GM21447 (cell line): ENCODE data around the gene MIPOL1.
"Not testable (repeated sequence)": the region's sequence is repeated elsewhere in the genome, so short reads cannot be mapped to it uniquely, and the experiment has no call there.

ENCODE experiments used
- ATAC-seq: cut with Tn5 transposase; IDR thresholded peaks from one replicate; pipeline ENCODE4 v1.9.1; 2021; ENCODE audit not compliant: unreplicated experiment

Gene MIPOL1

DNA sequence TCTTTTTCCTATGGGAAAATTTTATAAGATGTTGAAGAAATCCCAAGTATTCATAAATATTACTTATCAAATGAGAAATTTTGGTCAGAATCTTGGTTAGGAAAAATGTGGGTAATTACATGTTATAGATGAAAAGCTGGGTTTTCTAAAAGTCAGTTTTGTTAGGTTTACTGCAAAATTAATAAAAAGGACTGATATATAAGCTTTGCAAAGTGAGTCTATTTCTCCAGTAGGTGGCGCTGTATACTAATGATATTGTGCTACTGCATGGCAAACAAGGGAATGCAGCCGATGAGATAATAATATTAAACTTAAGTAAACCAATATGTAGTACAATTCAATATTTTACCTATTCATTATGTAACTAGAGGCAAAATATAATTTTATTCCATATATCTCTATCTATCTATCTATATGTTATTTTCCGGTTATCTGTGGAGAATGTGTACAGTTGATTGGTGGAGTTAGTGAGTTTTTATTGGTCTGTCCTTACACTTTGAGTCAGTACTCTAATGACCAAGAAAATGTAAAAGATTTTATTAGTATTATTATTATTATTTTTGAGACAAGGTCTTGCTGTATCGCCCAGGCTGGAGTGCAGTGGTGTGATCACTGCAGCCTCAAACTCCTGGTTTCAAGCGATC, 32.9 kb downstream of the MIPOL1 start:
- ATAC-seq, result no peak

DNA sequence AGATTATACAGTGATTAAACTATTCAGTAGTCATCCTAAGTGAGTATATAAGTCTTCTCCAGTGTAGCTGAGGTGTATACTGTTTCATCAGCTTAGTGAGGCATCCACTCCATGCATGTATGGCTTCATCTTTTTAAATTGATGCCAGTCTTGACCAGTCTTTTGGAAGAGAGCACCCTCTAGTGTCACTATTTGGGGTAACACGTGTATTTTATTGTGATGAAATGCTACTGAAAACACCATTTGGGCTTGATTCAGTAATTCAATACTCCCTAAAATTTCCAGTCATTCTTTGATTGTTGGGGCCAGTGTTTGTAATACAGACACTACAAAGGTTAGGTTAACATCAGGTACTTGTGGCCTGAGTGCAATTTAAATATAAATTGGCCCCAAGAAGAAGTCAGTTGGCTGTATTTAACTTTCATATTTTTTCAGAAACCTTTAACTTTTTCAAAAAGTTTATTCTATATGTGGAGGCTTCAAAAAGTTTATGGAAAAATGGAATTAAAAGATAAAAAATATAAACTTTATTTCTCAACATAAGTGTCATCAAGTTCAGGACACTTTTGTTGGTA, 35.3 kb downstream of the MIPOL1 start:
- no peak for ATAC-seq

DNA sequence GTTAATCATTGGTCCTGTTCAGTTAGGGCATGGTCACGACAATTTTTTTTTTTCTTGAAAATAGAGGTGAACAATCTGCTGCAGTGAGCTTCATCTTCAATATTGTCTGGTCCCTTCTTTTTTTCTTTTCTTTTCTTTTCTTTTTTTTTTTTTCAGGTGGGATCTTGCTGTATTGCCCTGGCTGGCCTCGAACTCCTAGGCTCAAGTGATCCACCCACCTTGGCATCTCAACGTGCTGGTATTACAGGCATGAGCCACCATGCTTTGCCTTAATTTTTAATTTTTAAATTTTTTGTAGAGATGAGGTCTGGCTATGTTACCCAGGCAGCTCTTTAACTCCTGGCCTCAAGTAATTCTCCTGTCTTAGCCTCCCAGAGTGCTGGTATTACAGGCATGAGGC, 36.5 kb downstream of the MIPOL1 start:
- no peak for ATAC-seq

DNA sequence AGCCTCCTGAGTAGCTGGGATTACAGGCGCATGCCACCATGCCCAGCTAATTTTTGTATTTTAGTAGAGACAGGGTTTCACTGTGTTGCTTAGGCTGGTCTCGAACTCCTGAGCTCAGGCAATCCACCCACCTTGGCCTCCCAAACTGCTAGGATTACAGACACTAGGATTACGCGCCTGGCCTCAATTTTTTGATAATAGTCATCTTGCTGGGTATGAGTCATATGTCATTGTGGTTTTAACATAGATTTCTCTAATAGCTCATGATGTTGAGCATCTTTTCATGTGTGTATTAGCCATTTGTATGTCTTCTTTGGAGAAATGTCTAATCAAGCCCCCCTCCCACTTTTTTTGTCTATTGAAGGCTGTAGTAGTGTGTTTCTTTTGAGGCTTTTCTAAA, 38.3 kb downstream of the MIPOL1 start:
- not testable (repeated sequence) for ATAC-seq

DNA sequence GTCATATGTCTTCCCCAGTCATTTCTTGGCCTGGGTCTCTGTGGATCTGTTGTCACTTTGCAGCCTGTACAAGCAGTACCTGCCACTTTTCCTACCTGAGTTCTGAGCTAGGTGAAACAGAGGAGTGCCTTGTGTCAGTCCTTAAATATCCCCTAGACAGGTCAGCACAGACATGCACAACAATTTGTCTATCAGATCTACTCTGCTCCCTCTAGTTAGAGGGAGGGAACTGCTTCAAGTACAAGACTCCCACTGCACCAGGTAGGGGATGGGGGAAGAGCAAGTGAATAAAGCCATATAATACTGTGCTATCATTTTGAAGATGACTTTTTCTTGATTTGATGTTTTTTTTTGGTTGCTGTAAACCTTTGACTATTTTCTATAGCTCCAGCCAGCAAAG, 39.4 kb downstream of the MIPOL1 start:
- ATAC-seq, result no peak

DNA sequence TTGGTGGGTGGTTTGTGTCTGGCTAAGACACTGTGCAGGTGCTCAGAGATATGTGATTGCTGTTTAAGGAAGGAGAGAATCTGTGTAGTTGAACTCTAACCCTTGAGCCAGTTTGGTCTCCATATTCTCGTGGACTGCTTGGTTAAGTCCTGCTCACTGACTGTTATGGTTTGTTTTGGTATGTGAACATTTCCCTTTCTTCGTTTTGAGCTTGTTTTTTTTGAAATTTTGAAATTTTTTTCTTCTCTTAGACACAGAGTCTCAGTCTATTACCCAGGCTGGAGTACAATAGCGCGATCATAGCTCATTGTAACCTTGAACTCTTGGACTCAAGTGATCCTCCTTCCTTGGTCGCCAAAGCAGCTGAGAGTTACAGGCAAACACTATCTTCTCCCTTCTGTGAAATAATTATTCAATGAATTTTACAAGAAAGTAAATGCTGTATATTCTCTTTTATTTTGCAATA, 40.0 kb downstream of the MIPOL1 start:
- no peak for ATAC-seq

DNA sequence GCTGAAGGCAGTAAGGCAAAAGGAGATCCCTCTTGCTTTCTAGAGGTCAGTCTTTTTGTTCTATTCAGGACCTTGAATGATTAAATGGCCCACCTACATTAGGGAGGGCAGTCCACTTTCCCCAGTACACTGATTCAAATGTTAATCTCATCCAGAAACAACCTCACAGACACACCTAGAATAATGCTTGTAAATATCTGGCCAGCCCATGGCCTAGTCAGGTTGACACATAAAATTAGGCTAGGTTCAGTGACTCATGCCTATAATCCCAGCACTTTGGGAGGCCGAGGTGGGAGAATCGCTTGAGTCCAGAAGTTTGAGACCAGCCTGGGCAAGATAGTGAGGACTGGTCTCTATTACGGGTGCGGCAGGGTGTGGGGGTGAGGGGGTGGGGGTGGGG, 43.5 kb downstream of the MIPOL1 start:
- ATAC-seq, result no peak

DNA sequence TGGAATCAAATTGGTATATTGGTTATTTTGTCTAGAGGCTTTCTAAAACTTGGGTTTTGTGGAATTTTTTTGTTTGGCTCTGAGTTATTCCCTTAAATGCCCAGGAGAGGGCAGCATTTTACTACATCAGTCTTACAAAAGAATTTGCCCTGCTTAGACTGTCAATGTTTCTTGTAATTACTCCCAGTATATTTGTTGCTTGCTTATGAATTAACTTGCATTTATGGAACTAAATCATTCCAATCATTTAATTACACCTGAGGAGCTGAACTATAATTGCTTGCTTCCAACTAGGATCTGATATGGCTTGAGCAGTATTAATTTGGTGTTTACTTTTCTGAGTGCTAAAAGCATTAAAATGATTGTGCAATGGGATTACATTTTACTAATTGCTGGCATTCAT, 48.7 kb downstream of the MIPOL1 start:
- no peak for ATAC-seq

DNA sequence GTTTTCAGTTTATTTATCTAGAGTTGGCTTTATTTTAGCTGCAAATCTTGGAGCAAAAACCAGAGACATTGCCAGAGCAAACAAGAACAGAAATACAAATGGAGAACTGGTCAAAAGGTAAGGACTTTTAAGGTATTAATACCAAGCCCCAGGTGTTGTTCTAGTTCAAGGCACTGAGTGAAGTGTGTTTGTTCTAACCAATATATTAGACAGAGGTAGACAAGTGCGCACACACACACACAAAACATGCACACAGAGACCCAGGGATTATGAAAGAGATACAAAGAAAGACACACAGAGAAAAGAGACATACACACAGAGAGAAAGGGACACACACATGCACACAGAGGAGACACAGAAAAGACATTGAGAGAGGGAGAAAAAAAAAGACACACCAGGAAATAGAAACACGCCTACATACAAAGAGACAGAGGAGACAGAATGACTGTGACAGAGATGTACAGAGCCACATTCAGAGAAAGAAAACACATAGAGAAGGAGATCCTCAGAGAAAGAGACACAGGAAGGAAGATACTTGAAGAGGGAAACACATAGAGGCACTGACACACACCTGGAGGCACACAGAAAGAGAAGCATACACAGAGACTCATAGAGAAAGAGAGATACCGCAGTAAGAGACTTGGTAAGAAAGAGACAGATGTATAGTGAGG, 50.2 kb downstream of the MIPOL1 start:
- ATAC-seq, result no peak

DNA sequence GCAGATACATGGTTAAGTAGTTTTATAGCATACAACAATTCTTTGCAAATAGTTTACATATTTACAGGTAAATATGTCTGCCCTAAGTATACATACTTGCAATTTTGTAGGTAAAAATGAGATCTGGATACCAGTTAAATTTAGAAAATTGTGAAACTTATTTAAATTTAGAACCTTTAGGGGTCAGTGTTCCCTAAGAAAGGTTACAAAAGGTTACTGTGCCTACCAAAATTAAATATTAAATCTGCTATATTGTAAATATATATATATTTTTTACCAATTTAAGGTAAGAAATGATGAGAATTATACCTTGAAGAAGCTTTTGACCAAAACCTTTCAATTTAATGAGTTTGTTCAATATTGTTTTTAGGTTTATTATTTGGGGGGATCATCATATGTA, 54.0 kb downstream of the MIPOL1 start:
- ATAC-seq, result no peak

DNA sequence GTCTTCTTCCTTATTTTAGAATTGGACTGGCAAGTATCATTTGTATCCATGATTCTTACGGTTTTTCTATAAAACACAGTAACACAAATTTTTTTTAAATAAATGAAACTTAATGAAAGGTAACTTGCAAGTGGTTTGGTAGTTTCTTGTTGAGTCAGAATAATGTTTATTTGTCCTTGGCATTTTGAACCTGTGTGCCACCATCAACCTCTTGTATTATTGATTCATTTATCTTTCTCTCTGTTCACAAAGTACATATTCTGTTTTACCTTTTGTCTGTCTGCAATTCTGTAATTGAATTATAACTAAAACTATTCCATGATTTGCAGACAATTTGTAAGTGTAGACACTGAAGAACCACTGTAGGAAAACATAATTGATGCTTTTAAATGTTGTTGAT, 54.7 kb downstream of the MIPOL1 start:
- no peak for ATAC-seq

DNA sequence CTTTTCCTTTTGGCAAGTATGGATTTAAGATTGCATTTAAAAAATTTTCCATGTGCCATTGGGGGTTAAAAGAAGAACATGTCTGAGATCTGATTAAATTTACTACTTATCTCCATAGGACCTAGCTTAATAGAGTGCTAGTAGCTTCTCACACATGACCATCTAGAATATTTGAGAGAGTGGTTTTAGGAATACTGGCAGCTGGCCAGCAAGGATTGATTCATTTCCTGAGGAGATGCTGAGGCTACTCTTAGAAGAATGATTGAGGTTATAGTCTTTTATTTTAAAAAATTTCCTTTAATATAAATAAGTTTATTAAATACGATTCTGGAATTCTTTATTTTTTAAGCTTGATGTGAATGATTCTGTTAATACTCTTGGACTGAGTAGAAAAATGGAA, 56.2 kb downstream of the MIPOL1 start:
- no peak for ATAC-seq

DNA sequence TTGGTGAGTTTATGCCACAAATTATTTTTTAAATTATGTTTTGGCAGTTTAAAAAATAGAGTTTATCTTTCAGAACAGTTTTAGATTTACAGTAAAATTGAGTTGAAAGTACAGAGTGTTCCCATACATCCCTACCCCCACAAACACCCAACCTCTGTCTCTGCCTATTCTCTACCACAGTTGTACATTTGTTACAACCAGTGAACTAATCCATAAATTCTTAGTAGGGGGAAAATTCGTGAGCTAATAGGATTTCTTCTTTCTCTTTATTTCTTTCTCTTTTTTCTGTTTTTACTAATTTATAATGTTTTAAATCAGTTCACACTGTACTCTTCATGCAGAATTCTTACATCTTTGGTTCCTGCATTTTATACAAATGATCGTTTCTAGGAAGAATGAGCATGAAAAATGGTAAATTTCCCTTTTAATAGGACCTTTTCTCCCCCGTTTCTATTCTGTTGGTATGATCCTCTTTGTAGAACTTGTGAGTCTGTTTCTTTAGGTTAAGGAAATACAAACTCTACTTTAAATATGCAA, 56.7 kb downstream of the MIPOL1 start:
- ATAC-seq, result no peak

DNA sequence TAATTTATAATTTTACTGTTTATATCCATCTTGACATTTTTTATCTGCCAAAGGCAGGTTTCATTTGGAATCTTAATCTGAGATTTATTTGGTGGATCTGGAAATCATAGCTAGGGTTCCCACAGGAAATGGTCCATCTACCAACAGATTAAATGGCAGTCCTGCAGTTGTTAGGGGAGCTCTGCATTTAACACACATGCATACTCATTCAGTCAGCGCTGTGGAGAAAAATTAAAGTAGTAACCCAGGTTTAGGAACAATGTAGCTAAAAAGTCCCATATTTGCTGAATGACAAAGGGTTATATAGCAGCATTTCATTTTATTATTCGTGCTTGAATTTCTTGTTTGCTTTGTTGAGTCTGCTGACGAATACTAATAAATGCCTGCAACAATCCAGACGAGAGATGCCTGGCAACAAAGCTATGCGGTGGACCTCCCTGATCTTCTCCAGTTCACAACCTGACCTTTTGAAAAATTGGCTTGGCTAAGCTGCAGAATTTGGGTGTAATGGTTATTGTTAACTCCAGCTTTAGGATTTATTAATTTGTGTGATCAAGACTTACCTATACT, 59.8 kb downstream of the MIPOL1 start:
- no peak for ATAC-seq

DNA sequence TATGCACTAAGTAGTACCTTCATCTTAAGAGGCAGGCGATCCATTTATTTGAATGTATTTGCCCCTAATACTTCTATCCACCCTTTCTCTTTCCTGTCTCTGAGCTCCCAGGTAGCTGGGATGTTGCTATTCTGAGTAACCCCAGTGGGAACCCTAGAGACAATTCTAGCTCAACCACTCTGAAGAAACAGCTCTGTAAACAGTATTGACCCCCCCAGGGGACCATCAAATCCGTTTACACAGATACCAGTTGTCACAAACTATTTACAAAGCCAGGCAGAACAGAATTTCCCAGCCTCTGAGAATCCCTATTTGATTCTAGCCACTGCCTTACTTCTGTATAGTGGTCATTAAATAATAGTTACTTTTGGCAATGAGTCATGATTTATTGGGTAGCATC, 64.9 kb downstream of the MIPOL1 start:
- no peak for ATAC-seq

DNA sequence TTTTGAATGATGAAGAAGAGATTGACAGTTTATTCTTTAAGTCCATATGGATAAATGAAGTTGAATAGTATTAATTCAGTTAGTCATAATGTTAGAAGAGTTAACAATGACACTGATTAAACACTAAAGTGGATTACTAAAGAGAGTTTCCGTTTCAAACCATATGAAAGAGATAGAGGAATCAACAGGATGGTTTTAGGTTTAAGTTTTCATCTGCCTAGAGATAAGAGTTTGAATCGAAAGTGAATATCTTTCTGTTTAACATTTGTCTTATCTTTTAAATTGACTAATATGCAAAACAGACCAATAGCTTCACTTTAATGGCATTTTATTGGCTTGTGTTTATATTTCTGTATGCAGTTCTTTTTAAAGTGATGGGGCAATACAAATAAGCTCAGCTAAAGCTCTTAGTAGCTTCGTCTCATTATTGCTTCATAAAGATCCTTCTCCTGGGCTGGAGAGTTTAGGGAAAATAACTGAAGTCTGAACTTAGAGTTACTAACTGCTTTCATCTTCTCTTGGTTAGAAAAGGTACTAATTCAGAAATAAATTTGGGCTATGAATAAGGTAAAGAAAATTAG, 66.0 kb downstream of the MIPOL1 start:
- ATAC-seq, result no peak

DNA sequence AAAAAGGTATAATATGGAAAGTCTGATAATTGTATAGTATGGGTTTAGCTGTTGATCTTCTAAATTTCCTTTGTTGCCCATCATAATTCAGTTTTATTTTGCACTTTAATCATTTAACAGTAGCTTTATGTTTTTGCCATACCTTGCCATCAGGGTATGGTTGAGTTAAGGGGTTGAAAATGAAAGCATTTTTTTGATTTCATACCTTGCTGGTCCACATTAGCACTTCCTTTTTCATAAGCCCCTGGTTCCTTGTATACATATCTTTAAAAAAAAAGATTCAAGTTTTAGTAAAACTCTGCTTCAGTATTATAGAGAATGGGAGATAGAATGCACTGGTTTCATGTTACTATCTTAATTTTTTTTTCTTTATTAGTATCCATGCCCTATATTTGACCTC, 71.1 kb downstream of the MIPOL1 start:
- ATAC-seq, result no peak

DNA sequence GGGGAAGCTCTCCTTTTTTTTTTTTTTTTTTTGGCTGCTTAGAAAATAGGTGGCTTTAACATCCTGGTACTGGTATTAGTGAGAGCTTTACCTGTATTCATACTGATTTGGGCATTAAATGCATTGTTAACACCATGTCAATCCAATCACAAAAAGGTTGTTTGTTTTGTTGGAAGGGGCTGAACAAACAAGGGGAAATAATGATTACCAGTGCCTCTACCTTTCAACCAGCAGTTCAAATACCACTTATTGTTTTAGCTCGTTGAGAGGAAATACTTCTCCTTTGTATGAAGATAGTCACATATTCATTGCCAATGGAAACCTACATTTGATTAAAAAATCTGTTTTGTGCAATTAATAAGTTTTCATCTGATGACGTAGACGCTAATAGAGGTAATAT, 72.9 kb downstream of the MIPOL1 start:
- no peak for ATAC-seq

DNA sequence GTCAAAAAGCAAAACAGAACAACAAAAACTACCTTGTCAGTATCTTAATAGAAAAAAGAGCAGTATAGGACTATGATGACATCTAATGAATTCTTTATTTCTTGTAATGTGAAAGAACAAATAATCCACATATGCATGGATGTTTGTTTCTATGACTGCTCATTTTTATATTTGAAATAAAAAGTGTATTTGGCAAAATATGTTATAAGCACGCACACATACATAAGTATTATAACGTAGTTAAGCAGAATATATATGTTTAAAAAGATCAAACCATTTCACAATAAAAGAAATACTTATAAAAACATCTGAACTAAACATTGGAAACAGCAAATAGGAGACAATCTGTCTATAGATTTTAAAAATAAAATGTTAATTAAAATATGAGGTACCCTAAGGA, 74.8 kb downstream of the MIPOL1 start:
- no peak for ATAC-seq

DNA sequence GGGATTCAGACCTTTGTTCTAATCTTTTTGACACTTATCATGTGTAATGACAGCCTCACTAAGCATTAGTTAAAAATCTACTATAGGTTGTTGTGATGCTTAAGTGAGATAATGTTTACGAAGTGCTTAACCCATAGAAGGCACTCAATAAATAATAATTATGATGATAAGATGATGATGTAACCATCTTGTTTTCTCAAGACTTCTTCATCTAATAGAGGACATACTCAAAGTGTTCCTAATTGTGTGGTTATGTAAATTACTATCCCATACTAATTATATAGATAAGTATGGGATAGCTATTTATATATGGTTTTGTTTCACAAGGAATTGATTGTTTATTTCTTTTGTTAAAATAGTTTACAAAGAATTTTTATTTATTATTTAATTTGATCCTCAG, 76.9 kb downstream of the MIPOL1 start:
- ATAC-seq, result no peak

DNA sequence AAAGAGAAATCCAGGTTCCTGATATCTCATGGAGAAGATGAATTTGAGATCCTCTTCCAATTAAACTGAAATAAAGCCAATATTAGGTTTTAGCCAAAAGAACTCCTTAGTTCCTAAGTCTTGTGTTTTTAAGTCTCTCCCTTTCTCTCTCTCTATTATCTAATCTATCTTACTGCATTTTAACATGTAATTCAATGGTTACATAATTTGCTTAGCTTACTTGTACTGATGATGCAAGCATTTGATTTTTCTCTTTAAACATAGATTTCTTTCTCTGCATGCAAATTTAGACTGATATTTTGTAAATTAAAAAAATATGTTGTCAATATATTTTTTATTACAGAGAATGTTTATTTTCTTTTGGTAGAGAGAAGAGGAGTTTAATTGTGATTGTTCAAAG, 78.2 kb downstream of the MIPOL1 start:
- ATAC-seq, result no peak
